ENCODE results near the gene BCL2L1. TPM values are rescaled to one million over a fixed set of nuclear protein-coding genes. Genes with fewer than 3 reads are reported as not detected.

Gene BCL2L1
- total RNA-seq, 1 experiment from 2014 or later = 277 TPM

DNA sequence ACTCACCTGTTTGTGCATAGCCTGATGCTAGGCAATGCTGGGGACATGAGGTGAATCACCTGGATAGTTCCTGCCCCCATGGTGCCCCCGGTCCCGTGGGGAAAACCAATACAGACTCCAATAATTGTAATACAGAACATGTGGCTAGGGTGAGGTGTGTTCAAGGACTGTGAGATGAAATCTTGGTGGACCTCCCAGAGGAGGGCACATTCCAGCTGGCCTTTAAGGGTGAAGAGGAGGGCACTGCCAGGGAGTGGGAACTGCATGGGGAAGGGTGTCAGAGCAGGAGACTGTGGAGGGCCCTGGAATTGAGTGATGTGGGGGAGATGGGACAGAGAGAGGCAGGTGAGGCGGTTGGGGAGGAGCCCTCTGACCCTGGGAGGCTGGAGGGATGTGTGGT lies 82.4 kb downstream of the BCL2L1 start:
- intact Hi-C loops (cut with micrococcal nuclease) = no loop called here
- H3K27ac ChIP-seq (ENCODE audit: low read length) = no peak overlapping the region
- POLR2A ChIA-PET (ENCODE audit: unreplicated experiment) = no interaction called here

DNA sequence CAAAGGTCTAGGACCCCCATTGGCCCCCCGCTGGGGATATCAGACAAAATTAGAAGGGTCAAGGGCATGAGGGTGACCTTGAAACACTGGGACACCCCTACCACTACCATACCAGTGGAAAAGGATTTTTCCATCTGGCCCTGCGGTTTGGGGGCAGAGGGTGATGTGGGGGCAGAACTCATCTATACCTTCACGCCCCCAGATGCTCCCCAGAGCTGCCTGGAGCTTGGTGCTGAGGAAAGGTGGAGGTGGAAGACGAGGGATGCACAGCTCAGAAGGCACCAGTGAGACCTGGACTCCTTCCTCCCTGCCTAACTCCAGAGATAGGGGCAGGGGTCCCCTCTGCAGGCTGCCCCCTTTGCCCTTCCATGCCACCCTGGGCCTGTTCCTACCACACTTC lies 83.9 kb downstream of the BCL2L1 start:
- DNase-seq = no peak
- Histone ChIP-seq H3K4me3 (ENCODE audit: low read length) (no peak overlapping the region), H3K9me3 (ENCODE audit: low read length) (no peaks in the 10 kb centered on the region), H3K27ac (ENCODE audit: low read length) (no peak overlapping the region), H3K36me3 (ENCODE audit: low read depth, low read length) (no peaks in the 10 kb centered on the region), H3K4me2 (ENCODE audit: low read length) (no peak overlapping the region), H3F3A (ENCODE audit: low read length, unreplicated experiment) (no peaks in the 10 kb centered on the region), H3K9ac (ENCODE audit: low read length) (no peak overlapping the region), H4K20me1 (ENCODE audit: low read length) (no peaks in the 10 kb centered on the region), H3K79me2 (ENCODE audit: low read length) (no peaks in the 10 kb centered on the region), H3K4me1 (ENCODE audit: insufficient read depth, low read length) (no peaks in the 10 kb centered on the region), H2AFZ (ENCODE audit: low read length) (no peak overlapping the region), H3K27me3 (ENCODE audit: low read length) (no peaks in the 10 kb centered on the region), H3K9me2 (replicated peaks; ENCODE audit: low read length) (no peaks in the 10 kb centered on the region)
- TF ChIP-seq EZH2 (IDR thresholded peaks at IDR 0.05; ENCODE audit: low read length, unreplicated experiment) = no peak
- TF ChIP-seq, protein P1, sequence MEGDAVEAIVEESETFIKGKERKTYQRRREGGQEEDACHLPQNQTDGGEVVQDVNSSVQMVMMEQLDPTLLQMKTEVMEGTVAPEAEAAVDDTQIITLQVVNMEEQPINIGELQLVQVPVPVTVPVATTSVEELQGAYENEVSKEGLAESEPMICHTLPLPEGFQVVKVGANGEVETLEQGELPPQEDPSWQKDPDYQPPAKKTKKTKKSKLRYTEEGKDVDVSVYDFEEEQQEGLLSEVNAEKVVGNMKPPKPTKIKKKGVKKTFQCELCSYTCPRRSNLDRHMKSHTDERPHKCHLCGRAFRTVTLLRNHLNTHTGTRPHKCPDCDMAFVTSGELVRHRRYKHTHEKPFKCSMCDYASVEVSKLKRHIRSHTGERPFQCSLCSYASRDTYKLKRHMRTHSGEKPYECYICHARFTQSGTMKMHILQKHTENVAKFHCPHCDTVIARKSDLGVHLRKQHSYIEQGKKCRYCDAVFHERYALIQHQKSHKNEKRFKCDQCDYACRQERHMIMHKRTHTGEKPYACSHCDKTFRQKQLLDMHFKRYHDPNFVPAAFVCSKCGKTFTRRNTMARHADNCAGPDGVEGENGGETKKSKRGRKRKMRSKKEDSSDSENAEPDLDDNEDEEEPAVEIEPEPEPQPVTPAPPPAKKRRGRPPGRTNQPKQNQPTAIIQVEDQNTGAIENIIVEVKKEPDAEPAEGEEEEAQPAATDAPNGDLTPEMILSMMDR (conservative IDR thresholded peaks at IDR 0.05; ENCODE audit: low read depth, low read length) = no peak
- no peak for TF ChIP-seq EZH2phosphoT487 (IDR thresholded peaks at IDR 0.05; ENCODE audit: borderline replicate concordance, low read length)
- ChIA-PET POLR2A (ENCODE audit: unreplicated experiment) (interaction anchor here (0.5 kb wide), 1 partner anchor 81 kb away, joined by 3 read pairs; no protein-coding TSS in a partner anchor), CTCF (no interaction called here)
- no TSS peak for BruUV-seq (replicated peaks)
- no peak for ATAC-seq
- intact Hi-C loops (cut with micrococcal nuclease) = no loop called here

More for the DNA sequence above, 82.4 kb downstream of the BCL2L1 start:
- Histone ChIP-seq H3K27me3 (ENCODE audit: low read length) (no peaks in the 10 kb centered on the region), H3K9me2 (replicated peaks; ENCODE audit: low read length) (no peaks in the 10 kb centered on the region), H3K36me3 (ENCODE audit: low read depth, low read length) (no peaks in the 10 kb centered on the region), H3K4me1 (ENCODE audit: insufficient read depth, low read length) (no peaks in the 10 kb centered on the region), H3K79me2 (ENCODE audit: low read length) (no peaks in the 10 kb centered on the region), H3K9ac (ENCODE audit: low read length) (no peak overlapping the region), H3K9me3 (ENCODE audit: low read length) (no peaks in the 10 kb centered on the region), H3K4me3 (ENCODE audit: low read length) (no peak overlapping the region), H3K4me2 (ENCODE audit: low read length) (no peak overlapping the region), H2AFZ (ENCODE audit: low read length) (no peak overlapping the region), H3F3A (ENCODE audit: low read length, unreplicated experiment) (no peaks in the 10 kb centered on the region), H4K20me1 (ENCODE audit: low read length) (no peaks in the 10 kb centered on the region)
- no peak for DNase-seq
- CTCF ChIA-PET = interaction anchor here (0.6 kb wide), 1 partner anchor 77 kb away, joined by 3 read pairs; no protein-coding TSS in a partner anchor
- BruUV-seq (replicated peaks) = no TSS peak
- TF ChIP-seq EZH2phosphoT487 (IDR thresholded peaks at IDR 0.05; ENCODE audit: borderline replicate concordance, low read length) (no peak), EZH2 (IDR thresholded peaks at IDR 0.05; ENCODE audit: low read length, unreplicated experiment) (no peak)
- TF ChIP-seq, protein P1 (conservative IDR thresholded peaks at IDR 0.05; ENCODE audit: low read depth, low read length) = no peak
- no peak for ATAC-seq

DNA sequence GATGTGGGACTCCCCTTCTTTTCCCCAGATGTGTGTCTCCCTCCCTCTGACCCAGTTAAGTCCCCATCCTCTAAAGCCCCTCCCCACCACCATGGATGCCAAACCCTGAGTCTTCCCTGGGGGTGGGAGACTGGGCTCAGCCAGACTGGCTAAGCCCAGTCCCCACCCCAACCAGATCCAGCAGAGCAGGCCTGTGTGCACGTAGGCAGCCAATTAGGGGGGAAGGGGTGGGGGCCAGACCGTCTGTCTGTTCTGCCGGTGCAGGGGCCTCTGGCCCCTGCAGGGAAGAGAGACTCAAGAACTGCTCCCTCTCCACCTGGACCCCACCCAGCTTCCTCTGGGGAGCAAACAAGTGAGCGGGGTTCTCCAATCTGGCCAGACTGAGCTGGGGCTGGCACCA lies 84.4 kb downstream of the BCL2L1 start:
- H3K36me3 ChIP-seq (ENCODE audit: low read depth, low read length) = no peaks in the 10 kb centered on the region
- ATAC-seq (no peak), DNase-seq (no peak)
- H3F3A ChIP-seq (ENCODE audit: low read length, unreplicated experiment) = no peaks in the 10 kb centered on the region
- no peak overlapping the region for H2AFZ ChIP-seq (ENCODE audit: low read length)
- CTCF ChIA-PET = no interaction called here
- H3K9me2 ChIP-seq (replicated peaks; ENCODE audit: low read length) = no peaks in the 10 kb centered on the region
- no peak overlapping the region for H3K27ac ChIP-seq (ENCODE audit: low read length)
- H4K20me1 ChIP-seq (ENCODE audit: low read length) = no peaks in the 10 kb centered on the region
- TF ChIP-seq EZH2phosphoT487 (IDR thresholded peaks at IDR 0.05; ENCODE audit: borderline replicate concordance, low read length) (no peak), EZH2 (IDR thresholded peaks at IDR 0.05; ENCODE audit: low read length, unreplicated experiment) (no peak)
- TF ChIP-seq, protein P1 (conservative IDR thresholded peaks at IDR 0.05; ENCODE audit: low read depth, low read length) = no peak
- BruUV-seq (replicated peaks) = no TSS peak
- intact Hi-C loops (cut with micrococcal nuclease) = no loop called here
- no peaks in the 10 kb centered on the region for H3K4me1 ChIP-seq (ENCODE audit: insufficient read depth, low read length)
- POLR2A ChIA-PET (ENCODE audit: unreplicated experiment) = no interaction called here
- H3K27me3 ChIP-seq (ENCODE audit: low read length) = no peaks in the 10 kb centered on the region
- H3K4me2 ChIP-seq (ENCODE audit: low read length) = no peak overlapping the region
- no peaks in the 10 kb centered on the region for H3K9me3 ChIP-seq (ENCODE audit: low read length)
- H3K9ac ChIP-seq (ENCODE audit: low read length) = no peak overlapping the region
- H3K4me3 ChIP-seq (ENCODE audit: low read length) = no peak overlapping the region
- H3K79me2 ChIP-seq (ENCODE audit: low read length) = no peaks in the 10 kb centered on the region

All from PC-3 (cell line).